Stimulated activated CD8-positive, alpha-beta memory T cell treated with anti-CD3 and anti-CD28 coated beads, Interleukin-2, amount 100 ng/mL, for 48 hours (primary cell): ENCODE data around the gene SAMD4A.
"Not testable (repeated sequence)": the region's sequence is repeated elsewhere in the genome, so short reads cannot be mapped to it uniquely, and the experiment has no call there.

ENCODE experiments used
- DNase-seq, 2 donors: peaks; one replicate each; pipeline ENCODE4 v3.0.0-alpha.2; 2020; ENCODE audit warnings: low read depth in 2 of 2

SAMD4A gene

DNA sequence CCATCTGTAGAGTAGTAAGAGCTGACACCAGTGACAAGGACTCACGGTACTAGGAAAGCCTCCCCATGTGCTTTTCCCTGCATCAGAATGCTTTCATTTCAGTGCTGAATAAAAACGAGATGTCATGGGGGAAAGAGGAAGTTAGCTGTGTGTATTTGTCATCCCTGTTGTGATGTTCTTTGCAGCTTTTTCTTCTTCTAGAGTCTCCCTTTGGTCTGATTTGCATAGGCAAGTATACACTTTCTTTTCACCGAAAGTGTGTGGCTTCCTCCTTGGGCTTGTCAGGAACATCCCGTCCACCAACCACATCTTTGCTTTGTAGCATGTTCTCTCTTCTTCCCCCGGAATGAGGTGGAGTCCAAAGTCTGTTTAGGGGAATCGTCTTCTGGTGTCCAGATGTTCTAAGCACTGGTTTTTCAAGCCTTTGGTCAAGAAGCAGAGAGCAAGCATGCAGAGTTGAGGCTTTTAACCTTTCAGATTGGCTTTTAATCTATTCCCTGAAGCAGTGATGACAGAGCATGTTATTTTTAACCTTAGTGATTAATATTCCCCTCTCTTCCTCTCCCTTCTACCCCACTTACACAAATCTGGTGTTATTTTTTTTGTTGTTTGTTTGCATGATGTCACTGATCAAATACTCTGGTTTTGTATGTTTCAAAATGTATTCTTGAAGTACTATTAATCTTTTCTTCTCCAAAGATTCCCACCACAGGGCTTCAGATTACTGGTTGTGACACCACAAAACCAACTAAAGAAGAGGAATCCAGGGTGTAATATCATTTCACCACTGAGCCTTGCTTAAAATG, 163.4 kb downstream of the SAMD4A start:
- no peak for DNase-seq

DNA sequence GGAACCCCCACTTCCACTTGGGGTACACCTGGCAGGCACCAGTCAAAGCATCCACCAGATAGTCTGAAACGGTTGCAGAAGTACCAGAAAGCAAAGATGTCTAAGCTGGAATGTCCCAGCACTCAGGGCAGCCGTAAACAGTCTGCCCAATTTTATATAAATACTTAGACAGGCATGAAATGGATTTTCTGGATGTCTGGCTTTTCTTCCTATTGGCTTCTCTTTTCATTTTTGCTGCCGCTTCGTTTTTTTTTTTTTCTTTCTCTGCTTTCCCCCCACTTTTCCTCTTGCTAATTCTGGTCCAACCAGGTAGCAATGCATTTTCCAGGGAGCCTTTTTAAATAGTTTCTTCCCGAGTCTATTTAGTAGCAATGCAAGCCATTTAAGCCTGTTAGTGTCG, 168.0 kb downstream of the SAMD4A start:
- no peak for DNase-seq

DNA sequence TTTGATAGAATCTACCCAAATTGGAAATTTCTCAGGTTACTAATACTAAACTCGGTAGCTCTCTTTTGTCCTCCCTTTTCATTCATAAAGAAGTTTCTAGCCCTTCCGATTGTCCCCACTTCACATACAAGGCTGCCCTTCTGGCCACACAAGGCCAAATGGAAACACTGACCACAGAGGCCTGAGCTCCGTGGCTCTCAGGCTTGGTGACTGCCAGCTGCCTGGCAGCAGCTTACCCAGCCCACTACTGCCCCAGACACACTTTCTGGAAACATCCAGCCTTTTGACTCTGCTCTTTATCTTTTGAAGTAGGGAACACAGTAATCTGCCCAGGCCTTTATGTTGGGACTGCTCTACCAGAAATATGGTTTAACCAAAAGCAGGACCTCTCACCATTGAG, 168.5 kb downstream of the SAMD4A start:
- DNase-seq: no peak

DNA sequence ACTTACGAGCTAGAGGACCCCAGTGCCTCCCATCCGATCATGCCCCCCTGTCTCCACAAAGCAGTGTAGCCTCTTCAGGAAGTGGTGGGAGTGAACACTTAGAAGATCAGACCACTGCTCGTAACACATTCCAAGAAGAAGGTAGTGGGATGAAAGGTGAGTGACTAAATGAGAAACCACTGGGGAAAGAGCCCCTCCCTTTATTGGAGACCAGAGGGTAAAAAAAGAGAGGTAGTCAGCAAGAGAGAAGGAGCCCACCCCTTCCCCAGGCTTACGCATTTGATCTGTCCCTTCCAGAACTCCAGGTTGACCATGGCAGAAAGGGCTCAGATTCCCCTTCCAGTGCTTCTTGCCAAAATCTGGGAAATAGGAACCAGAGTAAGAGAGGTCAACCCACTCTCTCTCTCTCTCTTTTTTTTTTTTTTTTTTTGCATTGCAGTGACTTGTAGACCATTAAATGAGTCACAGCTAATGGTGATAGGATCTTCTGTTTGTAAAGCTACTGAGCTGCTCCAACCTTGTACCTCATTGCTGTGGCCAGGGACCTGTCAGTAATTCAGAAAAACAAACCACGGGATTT, 170.3 kb downstream of the SAMD4A start:
- no peak for DNase-seq

DNA sequence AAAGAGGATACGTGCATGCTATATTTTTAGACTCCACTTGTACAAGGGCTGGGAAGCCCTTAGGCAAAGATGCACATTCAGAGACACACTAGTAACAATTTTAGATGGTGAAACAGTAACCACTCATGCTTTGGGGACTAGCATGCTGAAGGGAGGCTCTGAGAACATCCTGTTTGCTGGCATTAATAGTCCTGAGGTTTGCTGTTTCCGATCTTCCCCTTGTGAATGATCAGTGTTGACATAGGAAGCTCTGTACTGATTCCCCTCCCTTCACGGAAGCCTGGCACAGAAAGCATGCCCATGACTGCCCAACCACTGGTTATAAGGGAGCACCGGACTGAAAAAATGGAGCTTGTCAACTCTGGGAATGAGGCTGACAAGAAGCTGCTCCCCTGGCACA, 171.1 kb downstream of the SAMD4A start:
- DNase-seq: no peak

DNA sequence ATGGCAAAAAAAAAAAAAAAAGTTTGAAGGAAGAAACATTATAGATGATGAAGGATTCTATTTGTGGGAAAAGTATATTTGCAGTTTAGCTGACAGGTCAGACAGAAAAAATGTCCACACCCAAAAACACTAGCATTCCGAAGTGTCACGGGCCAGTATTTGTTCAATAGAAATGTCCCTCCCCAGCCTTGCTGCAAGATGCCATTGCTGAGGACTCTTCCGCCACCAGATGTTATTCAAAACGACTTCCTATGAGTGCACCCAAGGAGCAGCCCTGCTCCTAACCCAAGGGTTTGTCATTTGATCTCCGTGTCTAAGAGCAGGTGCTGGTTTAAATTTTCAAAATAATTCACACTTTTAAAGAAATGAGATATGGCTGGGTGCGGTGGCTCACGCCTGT, 172.6 kb downstream of the SAMD4A start:
- DNase-seq: no peak

DNA sequence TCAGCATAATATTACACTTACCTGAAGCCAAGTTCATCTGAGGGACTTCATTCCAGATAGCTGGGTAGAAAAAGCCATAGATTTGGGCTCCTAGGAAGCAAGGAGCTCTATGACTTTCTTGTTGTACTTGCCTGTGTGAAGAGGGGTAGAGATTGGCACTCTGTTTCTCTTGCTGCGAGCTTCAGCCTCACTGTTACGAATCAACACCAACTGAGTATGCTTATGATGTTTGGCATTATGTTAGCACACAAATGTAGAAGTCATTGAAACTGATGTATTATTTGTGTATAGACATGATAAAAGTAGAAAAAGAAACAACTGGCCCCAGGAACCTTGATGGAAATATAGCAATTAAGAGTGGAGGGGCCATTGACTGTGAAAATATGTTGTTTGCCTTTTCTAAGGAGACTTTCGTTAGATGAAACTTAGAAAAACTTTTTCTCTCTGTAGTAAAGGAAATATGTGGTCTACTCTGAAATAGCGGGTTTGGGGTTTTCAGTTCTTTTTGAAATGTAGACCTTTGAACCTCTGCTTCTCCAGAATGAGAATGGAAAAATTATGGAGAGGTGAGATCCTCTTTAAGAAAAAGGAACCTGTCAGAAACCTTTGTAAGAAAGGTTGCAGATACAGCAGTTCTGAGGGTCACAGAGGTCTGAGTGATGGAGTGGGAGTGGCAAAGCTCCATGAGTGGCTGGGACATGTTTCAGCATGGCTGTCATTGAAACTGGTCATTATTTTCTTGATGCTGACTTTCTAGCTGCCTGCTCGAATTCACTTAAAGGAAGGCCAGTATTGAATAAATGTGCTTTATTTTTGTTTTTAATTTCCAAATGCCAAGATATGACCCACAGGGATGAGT, 175.8 kb downstream of the SAMD4A start:
- no peak for DNase-seq

DNA sequence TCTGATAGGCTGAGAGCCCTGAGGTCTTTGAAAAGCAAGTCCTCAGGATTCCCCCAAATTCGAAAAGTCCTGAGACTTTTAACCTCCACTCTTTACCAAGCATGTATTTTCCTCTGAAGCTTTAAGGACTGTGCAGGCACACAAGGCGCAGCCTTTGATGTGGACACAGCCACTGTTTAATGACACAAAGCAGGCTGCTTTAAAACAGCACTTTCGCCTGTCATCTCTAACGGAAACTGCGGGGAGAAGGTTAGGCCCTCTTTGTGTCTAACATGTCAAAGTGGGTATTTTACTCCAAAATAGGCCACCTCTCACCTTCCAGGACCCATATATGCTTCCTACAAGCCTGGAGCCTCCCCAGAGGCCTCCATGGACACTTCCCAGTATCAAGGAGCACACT, 176.5 kb downstream of the SAMD4A start:
- no peak for DNase-seq

DNA sequence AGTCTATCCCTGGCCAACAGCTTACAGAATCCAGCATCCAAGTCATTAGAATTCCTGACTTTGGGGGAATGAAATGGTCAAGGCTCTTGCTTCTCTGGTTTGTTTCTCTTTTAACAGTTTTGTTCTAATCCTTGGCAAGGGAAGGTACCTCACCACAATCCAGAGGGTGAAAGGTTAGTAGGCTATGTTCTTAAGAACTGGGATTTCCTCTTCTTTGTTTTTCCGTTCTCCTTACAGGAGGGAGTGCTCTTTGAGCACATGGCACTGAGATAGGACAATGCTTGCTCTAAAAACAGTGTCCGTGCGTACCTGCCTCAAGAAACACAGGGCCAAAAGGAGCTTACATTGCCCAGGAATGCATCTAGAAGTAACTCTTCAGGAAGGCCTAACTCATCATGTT, 179.1 kb downstream of the SAMD4A start:
- no peak for DNase-seq

DNA sequence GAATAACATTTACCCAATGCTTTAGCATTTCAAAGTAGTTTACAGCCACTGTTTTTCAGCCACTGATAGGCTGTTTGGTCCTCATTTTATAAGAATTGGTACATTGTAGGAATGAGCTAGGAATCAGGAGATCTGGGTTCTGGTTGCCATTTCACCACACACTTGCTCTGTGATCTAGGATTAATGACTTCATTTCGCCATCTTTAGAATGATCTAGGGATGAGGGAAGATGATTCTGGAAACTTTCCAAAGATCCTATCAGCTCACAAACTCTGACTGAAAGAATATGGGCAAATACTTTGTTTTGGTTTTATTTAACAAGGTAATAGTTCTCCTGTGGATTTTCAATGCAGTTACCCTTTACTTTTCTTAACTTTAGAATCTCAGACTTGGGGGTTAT, 180.7 kb downstream of the SAMD4A start:
- no peak for DNase-seq

DNA sequence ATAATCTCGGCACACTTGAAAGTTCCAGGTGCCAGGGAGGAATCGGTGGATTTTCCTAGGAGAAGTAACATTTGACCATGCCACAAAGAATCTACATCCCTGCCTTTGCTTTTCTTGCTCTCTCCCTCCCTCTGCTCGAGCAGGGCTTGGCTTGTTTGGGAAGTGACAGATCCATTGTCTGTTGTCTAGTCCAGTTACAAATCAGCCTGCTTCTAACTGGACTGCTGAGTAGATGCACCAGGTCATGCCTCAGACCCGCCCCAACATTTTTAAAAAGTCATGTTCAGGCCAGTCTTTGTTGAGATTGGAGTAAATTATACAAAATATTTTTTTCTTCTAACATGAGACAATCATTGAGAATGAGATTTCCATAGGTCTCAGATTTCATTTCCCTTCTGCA, 182.3 kb downstream of the SAMD4A start:
- no peak for DNase-seq

DNA sequence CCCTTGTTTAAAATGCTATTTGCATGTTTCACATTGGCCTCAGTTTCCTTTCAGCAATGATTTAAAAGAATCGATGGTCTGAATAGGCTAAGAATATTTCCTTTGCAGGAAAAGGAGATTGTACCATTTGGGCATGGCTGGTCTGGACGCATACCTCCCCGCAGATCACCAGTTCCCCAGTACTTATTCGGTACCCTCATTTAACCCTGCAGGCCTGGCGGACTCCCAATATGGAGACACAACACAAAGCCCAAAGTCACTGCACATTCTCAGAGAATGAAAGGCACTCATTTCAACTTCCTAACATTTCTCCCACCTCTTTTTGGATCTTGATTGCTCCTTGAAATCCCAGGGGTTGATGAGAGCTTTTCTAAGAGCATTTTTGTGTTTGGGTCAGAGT, 182.8 kb downstream of the SAMD4A start:
- DNase-seq: no peak

DNA sequence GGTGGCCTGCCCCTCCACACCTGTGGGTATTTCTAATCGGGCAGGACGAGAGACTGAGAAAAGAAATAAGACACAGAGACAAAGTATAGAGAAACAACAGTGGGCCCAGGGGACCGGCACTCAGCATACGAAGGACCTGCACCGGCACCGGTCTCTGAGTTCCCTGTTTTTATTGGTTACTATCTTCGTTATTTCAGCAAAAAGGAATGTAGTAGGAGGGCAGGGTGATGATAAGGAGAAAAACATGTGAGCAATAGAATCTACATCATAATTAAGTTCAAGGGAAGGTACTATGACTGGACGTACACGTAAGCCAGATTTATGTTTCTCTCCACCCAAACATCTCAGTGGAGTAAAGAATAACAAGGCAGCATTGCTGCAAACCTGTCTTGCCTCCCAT, 185.7 kb downstream of the SAMD4A start:
- not testable (repeated sequence) for DNase-seq

DNA sequence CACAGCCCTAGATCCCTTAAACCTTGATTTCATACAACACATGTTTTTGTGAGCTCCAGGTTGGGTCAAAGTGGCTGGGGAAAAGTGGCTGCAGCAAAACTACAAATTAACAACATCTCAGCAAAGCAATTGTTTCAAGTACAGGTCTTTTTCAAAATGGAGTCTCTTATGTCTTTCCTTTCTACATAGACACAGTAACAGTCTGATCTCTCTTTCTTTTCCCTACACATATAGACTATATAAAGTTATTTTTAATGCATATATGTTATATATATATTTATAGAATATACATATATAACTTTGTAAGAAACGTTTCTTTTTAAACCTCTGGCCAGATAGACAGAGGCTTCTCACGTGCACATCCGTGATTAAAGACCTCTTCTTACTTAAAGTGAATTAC, 186.5 kb downstream of the SAMD4A start:
- DNase-seq: not testable (repeated sequence)

DNA sequence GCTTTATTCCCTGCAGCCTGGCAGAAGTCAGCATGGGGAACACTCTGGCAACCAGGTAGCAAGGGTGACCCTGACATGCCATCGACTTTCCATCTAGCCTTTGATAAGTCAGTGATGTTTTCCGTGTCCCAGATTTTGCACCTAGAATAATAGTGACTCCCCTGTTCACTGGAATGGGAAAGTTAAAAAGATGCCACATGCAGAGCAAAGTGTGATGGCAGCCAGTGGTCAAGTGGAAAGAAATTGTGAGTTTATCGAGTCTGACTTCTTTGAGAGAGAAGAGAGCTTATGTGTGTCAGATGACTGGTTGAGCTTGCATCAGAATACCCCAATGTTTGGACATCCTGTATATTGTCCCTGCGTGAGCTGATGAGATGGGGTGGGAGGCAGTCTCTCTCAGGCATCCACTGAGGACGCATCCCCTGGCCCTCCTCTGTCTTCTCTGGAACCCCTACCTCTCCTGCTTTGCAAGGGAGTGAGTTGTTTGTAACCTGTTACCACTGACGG, 187.2 kb downstream of the SAMD4A start:
- DNase-seq: no peak

DNA sequence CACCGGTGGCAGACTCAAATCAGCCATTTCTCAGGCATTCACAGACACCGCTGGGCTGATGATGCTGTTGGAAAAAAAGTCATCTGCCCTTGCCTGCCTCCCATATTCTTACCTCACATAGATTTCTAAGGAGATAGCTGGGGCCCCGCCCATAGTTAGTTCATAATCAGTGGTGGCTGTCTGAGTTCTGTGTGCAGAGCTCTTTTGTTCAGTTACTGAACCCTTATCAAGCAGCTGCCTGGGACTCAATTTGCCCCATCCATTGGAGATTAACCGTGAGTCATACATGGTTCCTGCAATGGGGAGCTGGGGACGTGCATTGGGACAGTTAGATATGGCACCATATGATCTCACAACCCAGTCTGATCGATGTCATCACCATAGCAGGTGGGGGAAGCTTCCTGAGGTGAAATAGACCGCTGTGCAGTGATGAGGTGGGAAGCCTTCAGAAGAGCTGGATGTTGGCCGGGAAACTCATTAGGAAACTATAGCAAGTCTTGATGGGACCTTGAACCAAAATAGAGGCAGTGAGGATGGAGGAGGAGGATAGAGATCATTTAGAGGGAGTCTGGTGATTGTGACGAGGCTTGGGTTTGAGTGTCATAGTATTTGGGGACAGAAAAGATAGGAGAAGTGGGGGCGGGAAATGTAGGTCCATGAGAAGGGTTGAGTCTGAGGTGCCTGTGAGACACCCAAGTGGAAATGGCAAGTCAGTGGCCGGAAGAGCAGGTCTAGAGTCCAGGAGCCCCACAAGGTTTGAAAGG, 187.9 kb downstream of the SAMD4A start:
- DNase-seq: no peak

DNA sequence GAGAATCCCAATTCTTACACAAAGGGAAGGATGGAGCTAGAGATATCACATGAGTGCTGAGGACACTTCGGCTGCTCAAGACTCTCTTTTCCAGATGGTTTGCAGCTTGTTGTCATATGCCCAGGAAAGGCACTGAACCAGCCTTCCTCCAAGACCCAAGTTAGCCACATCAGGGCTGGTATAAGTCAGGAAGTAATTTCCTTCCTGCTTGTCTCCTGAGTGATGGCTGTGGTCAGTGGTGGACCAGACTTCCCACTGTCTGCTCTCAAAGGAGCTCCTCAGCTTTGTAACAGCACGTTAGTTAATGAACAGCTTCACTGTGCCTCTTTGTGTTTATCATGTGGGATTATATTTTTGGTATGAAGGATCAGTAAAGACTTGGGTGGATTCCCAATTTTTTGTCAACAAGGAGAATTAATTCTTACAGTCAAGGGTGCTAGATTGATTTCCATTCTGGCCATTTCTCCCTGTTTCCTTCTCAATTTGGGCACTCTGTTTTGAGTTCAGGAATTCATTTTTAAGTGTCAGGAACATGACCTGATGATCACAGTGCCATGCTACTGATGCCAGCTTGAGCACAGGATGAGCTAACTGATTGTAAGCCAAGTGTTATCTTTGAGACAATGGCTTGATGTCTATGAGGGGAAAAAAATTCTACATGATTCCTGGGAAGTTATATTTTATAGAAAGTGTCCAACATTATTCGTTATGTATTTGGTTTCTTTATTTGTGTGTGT, 189.9 kb downstream of the SAMD4A start:
- DNase-seq: no peak

DNA sequence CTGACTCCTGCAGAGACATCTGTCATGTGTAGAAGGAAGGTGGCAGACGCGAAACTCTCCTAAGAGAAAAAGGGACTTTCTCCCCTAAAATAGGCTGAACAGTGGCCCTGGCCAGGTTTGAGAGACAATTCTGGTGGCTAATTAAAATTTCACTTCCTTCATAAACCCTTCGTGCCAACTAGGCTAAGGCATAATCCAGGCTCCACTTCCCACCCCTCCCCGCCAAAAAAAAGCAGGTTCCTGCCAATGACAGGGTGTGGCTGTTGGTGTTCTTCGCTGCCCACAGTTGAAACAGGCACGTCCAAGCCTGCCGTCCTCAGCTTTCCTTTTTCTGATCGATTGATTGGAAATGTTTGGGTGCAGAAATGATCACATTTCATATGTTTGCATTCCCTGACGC, 191.1 kb downstream of the SAMD4A start:
- no peak for DNase-seq

DNA sequence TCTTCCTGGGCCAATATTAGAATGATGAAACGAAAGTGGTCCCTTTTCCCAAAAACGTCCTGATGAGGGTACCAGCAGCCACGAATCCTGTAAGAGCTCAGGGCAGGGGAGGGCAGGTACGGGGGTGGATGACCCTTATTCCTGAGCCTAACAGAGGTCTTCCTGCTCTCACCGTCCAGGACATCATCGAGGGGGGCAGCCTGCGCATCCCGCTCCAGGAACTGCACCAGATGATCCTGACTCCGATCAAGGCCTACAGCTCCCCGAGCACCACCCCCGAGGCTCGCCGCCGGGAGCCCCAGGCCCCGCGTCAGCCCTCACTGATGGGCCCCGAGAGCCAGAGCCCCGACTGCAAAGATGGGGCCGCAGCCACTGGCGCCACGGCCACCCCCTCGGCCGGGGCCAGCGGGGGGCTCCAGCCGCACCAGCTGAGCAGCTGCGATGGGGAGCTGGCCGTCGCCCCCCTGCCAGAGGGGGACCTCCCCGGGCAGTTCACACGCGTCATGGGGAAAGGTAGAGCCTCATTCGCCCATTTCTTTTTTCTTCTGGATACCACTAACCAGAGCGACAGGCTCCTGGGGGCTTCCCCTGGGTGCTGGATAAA, 193.2 kb downstream of the SAMD4A start:
- DNase-seq: no peak

DNA sequence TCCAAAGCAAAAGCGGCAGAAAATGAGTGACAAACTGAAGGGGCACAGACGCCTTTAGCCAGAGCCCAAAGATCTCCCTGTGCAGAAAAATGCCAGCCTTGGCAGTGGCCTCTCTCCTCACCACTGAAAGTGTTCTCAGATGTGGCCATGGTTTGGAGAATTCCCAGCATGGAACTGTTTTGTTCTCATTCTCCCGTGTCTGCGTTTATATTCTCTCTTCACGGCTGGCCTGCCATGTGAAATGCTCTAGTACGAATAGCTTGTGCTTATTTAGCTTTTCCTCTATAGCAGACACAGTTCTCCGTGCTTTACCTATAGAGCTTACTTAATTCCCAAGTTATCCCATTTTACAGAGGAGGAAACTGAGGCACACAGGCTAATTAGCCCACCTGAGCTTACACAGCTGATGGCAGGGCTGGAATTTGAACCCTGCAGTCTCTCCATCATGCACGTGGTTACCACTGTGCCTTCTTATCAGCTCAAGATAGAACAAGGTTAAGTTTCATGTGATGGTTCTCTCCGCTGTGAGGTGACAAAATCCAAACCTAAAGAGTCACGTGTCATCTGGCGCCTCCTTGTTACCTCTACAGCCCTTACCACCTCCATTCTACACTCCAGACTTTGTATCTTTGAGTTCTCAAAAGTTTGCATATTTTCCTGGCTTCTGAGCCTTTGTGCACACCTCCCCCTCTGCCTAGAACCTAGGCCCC, 194.1 kb downstream of the SAMD4A start:
- DNase-seq: no peak
